ENCODE results near the gene DHCR7. TPM values are rescaled to one million over a fixed set of nuclear protein-coding genes. Genes with fewer than 3 reads are reported as not detected.

Gene DHCR7
- total RNA-seq, 1 donor, result 58.3 TPM

GRCh38 chr11:71467164-71467563 is 19.0 kb upstream of the DHCR7 start:
- no peak overlapping the region for H3K4me3 ChIP-seq (ENCODE audit: insufficient read depth, low read length)
- H3K9me3 ChIP-seq (ENCODE audit: low read depth, low read length), result no peaks in the 10 kb centered on the region
- TF ChIP-seq, protein P1, sequence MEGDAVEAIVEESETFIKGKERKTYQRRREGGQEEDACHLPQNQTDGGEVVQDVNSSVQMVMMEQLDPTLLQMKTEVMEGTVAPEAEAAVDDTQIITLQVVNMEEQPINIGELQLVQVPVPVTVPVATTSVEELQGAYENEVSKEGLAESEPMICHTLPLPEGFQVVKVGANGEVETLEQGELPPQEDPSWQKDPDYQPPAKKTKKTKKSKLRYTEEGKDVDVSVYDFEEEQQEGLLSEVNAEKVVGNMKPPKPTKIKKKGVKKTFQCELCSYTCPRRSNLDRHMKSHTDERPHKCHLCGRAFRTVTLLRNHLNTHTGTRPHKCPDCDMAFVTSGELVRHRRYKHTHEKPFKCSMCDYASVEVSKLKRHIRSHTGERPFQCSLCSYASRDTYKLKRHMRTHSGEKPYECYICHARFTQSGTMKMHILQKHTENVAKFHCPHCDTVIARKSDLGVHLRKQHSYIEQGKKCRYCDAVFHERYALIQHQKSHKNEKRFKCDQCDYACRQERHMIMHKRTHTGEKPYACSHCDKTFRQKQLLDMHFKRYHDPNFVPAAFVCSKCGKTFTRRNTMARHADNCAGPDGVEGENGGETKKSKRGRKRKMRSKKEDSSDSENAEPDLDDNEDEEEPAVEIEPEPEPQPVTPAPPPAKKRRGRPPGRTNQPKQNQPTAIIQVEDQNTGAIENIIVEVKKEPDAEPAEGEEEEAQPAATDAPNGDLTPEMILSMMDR (IDR thresholded peaks at IDR 0.05; ENCODE audit: extremely low read depth, low read depth, low read length), result no peak
- peak; percentile 55 for DNase-seq (ENCODE audit: insufficient read length, low spot score, missing footprints)
- no peak overlapping the region for H3K4me2 ChIP-seq (ENCODE audit: insufficient read depth, low read length)
- no peaks in the 10 kb centered on the region for H4K20me1 ChIP-seq (ENCODE audit: insufficient read depth, low read length)
- no peaks in the 10 kb centered on the region for H3K79me2 ChIP-seq (ENCODE audit: insufficient read depth, low read length)
- H2AFZ ChIP-seq (ENCODE audit: low read length), result no peak overlapping the region
- peaks cover 9% of the 10 kb centered on the region for H3K36me3 ChIP-seq (ENCODE audit: insufficient read depth, low read length)
- no peak overlapping the region for H3K27ac ChIP-seq (ENCODE audit: low read depth, low read length)
- H3K4me1 ChIP-seq (ENCODE audit: insufficient read depth, low read length), result no peaks in the 10 kb centered on the region
- no peaks in the 10 kb centered on the region for H3K27me3 ChIP-seq (ENCODE audit: insufficient read depth, low read length)

- Histone ChIP-seq H3K36me3 (ENCODE audit: insufficient read depth, low read length) (peaks cover 5% of the 10 kb centered on the region), H3K4me3 (ENCODE audit: insufficient read depth, low read length) (no peak overlapping the region), H3K79me2 (ENCODE audit: insufficient read depth, low read length) (no peaks in the 10 kb centered on the region), H3K27ac (ENCODE audit: low read depth, low read length) (no peak overlapping the region), H2AFZ (ENCODE audit: low read length) (no peak overlapping the region), H3K27me3 (ENCODE audit: insufficient read depth, low read length) (no peaks in the 10 kb centered on the region), H4K20me1 (ENCODE audit: insufficient read depth, low read length) (no peaks in the 10 kb centered on the region), H3K9me3 (ENCODE audit: low read depth, low read length) (no peaks in the 10 kb centered on the region), H3K4me1 (ENCODE audit: insufficient read depth, low read length) (no peaks in the 10 kb centered on the region), H3K4me2 (ENCODE audit: insufficient read depth, low read length) (no peak overlapping the region)
- TF ChIP-seq, protein P1 (IDR thresholded peaks at IDR 0.05; ENCODE audit: extremely low read depth, low read depth, low read length), result no peak
- DNase-seq (ENCODE audit: insufficient read length, low spot score, missing footprints), result no peak
Measured at GRCh38 chr11:71466358-71466757, 18.2 kb upstream of the DHCR7 start.

- Histone ChIP-seq H4K20me1 (ENCODE audit: insufficient read depth, low read length) (no peaks in the 10 kb centered on the region), H3K36me3 (ENCODE audit: insufficient read depth, low read length) (peaks cover 16% of the 10 kb centered on the region), H2AFZ (ENCODE audit: low read length) (no peak overlapping the region), H3K9me3 (ENCODE audit: low read depth, low read length) (no peaks in the 10 kb centered on the region), H3K27me3 (ENCODE audit: insufficient read depth, low read length) (no peaks in the 10 kb centered on the region), H3K27ac (ENCODE audit: low read depth, low read length) (no peak overlapping the region), H3K4me3 (ENCODE audit: insufficient read depth, low read length) (no peak overlapping the region), H3K4me2 (ENCODE audit: insufficient read depth, low read length) (no peak overlapping the region), H3K79me2 (ENCODE audit: insufficient read depth, low read length) (no peaks in the 10 kb centered on the region), H3K4me1 (ENCODE audit: insufficient read depth, low read length) (no peaks in the 10 kb centered on the region)
- TF ChIP-seq, protein P1 (IDR thresholded peaks at IDR 0.05; ENCODE audit: extremely low read depth, low read depth, low read length), result no peak
- no peak for DNase-seq (ENCODE audit: insufficient read length, low spot score, missing footprints)
Measured at GRCh38 chr11:71465054-71465453, 16.9 kb upstream of the DHCR7 start.

- Histone ChIP-seq H4K20me1 (ENCODE audit: insufficient read depth, low read length) (no peaks in the 10 kb centered on the region), H3K4me3 (ENCODE audit: insufficient read depth, low read length) (no peak overlapping the region), H3K4me1 (ENCODE audit: insufficient read depth, low read length) (no peaks in the 10 kb centered on the region), H3K27ac (ENCODE audit: low read depth, low read length) (no peak overlapping the region), H3K4me2 (ENCODE audit: insufficient read depth, low read length) (no peak overlapping the region), H2AFZ (ENCODE audit: low read length) (no peak overlapping the region), H3K36me3 (ENCODE audit: insufficient read depth, low read length) (peaks cover 31% of the 10 kb centered on the region), H3K27me3 (ENCODE audit: insufficient read depth, low read length) (no peaks in the 10 kb centered on the region), H3K79me2 (ENCODE audit: insufficient read depth, low read length) (no peaks in the 10 kb centered on the region), H3K9me3 (ENCODE audit: low read depth, low read length) (no peaks in the 10 kb centered on the region)
- no peak for DNase-seq (ENCODE audit: insufficient read length, low spot score, missing footprints)
- TF ChIP-seq, protein P1 (IDR thresholded peaks at IDR 0.05; ENCODE audit: extremely low read depth, low read depth, low read length), result no peak
Measured at GRCh38 chr11:71463331-71464211, 15.4 kb upstream of the DHCR7 start.
